Activated CD8-positive, alpha-beta memory T cell treated with anti-CD3 and anti-CD28 coated beads for 48 hours (primary cell): Measurements from ENCODE around the gene LAMC3.

Experiments used
- DNase-seq, 3 experiments: peaks; one replicate each; pipeline ENCODE4 v3.0.0-alpha.2; 2020; ENCODE audit warnings: low read depth in 2 of 3, low spot score in 2 of 3

The LAMC3 gene

DNA sequence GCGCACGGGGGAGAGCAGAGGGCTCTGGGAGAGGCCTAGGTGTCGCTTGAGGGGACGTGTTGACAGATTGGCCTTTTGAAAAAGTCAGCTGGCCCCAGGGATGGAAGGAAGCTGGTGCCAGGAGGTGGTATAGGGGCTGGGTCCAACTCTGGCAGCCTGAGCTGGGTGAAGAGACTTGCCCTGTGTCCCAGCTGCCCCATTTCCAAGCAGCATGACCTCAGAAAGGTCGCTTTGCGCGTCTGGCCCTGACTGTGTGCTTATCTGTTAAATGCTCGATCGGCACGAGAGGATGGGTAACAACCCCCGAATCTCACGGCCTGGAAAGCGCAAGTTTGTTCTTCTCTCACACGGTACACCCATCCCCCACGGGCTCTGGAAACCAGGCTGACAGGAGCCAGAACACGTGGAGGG lies 31.2 kb upstream of the LAMC3 start:
- no peak for DNase-seq

DNA sequence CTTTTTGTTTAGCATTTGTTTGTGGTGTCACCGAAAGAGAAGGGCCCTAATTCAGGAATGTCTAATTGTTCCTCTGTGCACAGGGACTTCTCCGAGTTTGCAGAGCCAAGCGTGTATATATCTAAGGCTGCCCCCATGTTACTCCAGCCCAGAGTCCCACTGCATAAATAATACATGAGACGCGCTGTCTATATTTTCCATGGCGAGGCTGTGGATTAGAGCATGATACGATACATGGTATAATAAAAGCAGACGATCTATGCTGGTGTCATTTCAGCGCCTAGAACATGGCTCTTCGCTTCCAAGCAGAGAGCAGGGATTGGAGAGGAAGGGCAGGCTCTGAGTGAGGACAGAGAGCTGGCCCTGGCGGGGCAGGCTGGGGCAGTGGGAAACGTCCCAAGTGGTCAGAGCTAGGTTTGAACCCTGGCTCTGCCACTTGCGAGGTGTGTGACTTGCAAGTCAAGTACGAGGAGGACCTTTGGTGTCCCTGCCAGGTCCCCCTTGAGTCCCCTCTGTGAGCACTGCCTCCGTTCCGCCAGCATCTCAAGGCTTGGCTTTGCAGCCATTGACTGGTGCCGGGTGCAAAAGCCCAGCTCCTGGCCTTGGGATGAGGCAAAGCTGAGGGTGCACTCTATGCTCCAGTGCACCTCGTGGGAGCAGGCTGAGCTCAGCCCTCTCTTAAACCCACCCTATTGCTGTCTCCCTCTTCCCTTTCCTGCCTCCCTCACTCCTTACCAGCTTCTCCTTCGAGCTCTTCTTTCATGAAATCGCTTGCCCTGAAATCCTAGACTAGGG lies 29.2 kb upstream of the LAMC3 start:
- no peak for DNase-seq

DNA sequence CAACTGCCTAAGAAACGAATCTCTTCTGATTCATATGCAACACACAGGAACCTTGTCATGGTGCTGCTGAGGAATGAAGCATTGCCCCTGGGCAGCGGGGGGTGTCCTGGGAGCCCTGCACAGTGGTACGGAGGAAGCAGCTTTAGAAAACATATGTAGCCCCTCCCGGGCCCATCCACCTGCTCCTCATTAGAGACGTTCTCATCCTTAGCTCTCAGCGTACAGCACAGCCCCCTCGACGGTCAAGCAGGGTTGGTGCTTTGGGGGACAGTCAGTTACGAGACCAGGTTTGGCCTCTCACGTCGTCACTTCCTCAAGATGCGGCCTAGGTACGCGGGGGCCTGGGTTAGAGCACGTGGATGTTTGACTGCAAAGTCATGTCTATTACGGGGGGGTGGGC lies 28.4 kb upstream of the LAMC3 start:
- no peak for DNase-seq

DNA sequence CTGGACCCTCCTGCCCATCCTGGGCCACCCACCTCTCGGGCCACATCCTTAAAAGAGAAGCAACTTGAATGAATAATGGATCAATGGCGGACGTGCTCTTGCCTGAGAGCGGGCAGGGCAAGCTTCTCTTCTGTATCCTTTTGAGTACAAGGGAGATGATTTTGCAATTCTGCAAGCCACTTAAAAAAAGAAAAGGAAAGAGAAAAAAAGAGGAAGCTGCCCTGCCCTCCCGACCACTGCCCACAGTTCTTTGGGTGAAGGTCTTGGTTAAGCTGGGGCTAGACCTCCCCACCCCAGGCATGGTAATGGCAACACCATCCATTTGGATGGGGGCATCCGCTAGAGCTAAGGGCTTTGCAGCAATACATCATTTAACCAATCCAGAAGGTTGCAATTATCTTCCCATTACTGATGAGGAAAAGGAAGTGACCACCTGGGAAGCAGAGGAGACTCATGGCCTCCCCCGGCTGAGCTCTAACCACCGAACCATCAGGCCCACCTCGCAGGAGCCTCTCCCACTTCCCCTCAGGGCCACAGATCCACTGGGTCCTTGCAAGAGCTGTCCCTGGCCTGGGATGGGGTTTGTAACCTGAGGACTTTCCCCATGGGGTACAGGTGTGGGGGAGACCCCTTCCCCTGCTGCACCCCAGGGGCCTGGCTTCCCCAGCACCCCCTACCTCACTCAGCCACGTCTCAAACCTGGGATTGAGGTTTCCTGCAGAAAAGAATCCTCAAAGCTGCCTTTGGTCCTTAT lies 27.8 kb upstream of the LAMC3 start:
- no peak for DNase-seq

DNA sequence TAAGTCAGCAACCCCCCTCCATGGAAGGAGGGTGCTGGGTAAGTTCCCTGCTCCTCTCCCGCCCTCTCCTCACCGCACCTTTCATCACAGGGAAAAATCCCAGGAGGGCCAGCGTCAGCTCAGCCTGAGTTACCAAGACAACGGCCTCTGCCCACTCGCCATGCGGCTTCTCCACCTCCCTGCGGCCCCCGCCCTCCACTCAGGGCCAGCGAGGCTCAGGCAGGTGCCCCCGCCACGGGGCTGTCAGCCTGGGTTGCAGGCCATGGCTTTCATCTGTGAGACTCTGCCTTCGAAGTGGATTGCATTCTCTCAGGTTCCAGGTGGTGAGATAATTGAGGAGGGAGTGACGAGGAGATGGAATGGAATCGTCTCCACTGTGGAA lies 27.2 kb upstream of the LAMC3 start:
- no peak for DNase-seq

DNA sequence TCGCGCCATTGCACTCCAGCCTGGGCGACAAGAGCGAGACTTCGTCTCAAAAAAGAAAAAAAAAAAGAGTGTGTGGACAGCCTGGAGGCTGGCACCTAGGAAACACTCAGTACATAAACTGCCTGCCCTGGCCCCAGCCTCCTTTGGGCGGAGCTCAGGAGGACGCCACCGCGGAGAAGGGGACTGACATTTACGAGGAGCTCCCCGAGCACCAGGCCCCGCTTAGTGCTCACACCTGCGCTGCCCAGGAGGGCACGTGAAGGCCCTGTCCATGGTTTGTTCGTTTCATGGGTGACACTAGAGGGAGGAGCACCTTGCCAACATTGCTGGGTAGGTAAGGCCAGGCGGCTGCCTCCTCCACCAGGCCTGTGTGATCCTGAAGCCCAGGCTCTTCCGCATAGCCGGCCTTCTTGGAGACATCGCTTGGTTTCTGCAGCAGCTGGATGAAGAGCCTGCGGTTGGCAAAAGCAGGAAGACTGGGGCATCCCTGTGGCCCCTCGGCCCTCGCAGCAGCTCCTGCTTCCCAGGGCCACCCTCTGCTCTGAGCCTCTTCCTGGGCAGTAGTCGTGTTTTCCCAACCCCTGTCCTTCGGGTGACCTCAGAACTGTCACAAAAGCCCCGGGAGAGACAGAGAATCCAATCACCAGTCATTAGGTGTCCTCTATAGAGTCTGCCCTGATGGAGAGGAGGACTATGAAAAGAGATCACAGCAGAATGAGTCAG lies 26.2 kb upstream of the LAMC3 start:
- DNase-seq: no peak

DNA sequence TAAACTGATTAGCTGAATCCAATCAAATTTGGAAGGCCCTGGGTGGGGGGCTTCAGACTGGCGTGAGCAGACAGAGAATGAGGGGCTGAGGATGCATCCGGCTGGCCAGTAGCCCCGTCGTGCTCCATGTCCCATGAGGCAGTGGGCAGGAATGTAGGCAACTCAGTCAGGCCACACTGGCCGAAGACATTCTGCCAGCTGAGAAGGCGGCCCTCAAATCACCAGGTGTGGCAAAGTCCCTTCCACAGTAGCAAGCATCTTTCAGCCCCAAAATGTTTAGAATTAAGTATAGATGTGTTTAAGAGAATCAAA lies 25.7 kb upstream of the LAMC3 start:
- no peak for DNase-seq

DNA sequence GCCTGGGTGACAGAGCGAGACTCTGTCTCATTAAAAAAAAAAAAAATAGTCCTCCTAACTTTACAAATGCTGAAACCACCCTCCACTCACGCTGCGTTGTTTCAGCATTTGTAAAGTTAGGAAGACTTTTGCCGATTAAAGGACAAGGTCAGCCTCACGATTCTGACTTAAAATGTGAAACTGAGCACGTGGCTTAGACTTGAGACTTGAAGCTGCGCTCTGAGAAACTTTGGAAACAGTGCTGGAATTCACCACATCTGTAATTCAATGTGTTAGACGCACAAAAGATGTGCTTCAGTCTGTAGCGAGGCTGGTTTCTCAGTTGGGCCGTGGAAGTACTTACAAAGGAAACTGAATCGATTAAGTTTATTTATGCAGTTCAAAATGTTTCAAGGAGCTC lies 25.0 kb upstream of the LAMC3 start:
- no peak for DNase-seq

DNA sequence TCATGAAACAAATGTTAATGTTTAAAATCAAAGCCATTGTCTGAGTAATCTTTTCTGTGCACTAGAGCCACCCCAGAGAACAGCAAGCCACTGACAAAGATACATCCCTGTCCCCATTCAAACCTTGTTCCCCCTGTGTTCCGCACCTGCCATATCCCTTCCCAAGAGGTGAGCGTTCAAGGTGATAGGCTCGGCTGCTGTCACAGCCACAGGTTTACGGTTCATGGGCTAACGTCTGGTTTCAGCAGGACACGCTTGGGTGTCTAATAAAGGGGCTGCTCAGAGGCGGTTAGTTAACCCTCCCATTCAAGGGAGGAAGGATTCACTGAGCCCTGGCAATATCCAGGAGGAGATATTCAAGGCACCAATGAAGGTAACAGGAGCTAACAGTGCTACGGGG lies 24.5 kb upstream of the LAMC3 start:
- DNase-seq: no peak

DNA sequence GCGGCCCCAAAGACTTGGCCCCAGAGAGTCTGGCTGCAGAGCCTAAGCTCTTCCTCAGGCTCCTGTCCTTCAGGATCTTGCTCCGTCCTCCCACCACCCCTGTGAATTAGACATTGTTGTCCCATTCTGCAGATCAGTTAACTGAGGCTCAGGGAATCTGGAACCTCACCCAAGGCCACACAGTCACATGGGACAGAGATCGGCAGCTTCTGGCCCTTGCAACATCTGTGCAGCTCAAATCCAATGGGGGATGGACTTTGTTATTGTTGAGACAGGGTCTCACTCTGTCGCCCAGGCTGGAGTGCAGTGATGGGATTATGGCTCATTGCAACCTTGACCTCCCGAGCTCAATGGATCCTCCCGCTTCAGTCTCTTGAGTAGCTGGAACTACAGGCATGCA lies 23.9 kb upstream of the LAMC3 start:
- DNase-seq: no peak

DNA sequence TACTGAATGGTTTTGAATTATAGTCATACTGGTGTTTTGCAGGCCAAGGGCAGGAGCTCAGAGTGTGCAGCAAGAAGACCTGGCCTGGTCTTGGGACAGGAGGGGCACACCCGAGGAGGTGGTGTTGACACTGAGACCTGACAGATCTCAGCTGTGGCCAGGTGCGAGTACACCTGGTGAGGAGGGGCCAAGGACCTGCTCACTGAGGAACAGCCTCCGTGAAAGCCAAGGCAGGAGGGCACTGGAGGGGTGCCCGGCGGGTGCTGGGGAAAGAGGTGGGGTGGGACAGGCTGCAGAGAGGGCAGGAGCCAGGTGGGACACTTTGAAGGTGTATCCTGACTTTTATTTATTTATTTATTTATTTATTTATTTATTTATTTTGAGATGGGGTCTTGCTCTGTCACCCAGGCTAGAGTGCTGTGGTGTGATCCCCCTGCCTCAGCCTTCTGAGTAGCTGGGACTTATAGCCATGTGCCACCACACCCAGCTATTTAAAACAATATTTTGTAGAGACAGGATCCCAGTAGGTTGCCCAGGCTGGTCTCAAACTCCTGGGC lies 23.3 kb upstream of the LAMC3 start:
- DNase-seq: no peak

DNA sequence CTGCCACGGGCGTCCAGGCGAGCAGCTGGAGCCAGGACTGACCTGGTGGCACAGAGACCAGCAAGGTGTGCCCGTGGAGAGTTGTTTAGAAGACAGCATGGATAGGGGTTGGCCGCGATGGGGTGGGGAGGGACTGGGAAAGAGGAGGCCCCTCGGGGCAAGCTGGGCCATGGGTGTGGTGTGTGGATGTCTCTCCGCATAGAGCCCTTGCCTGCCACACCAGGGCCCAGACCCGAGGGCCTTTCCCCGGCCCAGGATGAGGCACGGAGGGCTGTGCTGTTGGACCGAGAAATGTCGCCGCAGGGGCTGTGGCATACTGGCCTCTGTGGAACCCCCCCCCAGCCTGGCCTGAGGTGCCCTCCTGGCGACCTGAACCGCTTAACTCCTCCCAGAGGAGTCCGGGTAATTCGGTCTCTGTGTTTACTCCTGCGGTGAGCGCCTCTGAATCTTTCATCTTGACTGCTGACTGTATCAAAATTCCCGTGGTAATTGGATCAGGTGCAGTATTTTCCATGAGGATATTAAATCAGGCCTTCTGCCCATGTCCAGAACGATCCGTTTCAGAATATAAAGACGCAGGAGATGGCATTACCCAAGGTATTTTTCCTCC lies 22.5 kb upstream of the LAMC3 start:
- DNase-seq: no peak

DNA sequence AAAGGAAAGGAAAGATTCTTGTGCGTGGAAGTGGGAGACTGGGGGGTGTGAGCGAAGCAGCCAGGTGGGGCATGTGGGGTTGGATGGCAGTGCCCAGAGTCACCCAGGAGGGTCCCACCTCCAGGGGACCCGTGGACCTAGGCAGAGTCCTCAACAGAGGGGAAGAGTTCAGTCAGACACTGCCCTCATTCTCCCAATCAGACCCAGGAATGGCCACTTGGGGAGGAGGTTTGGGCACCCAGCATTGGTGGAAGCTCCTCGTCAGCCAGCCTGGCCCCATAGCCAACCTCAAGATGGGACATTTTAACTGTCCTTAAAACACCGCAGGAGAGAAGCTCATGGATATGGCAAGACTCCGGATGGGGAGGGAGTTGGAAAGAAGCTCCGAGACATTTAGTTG lies 21.9 kb upstream of the LAMC3 start:
- no peak for DNase-seq

DNA sequence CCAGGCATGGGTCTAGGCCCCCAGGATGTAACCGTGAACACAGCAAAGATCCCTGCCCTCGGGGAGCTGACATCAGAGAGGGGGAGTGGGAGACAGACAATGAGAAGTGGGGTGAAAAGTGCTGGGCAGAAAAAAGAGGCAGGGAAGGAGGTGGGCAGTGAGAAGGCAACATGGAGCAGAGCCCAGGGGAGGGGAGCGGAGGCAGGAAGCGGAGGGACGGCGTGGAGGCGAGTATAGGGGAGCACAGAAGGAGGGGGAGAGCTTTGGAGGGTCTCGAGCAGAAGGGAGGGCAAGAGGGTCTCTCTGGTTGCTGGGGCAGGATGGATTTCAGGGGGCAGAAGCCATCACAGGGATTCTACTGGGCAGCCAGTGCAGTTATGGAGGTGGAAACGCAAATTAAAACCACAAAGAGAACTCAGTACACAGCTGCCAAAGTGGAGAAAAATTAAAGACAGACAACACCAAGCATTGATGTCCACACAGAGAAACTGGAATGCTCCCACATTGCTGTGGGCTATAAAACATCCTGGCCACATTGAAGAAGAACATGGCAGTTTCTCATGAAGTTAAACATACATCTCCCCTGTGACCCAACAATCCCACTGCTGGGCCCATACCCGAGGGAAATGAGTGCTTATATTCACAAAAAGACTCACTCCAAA lies 21.1 kb upstream of the LAMC3 start:
- no peak for DNase-seq

DNA sequence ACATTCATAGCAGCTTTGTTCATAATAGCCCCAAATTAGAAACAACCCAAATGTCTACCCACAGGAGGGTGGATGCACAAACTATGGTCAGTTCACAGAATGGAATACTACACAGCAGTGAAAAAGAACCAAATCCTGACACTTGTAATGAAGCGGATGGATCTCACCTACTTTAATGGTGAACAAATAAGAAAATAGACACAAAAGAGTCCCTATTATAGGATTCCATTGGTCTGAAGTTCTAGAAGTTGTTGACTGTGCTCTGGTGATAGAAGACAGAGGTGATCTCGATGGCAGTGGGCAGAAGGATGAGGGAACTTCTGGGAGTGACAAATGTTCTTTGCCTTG lies 20.6 kb upstream of the LAMC3 start:
- no peak for DNase-seq

DNA sequence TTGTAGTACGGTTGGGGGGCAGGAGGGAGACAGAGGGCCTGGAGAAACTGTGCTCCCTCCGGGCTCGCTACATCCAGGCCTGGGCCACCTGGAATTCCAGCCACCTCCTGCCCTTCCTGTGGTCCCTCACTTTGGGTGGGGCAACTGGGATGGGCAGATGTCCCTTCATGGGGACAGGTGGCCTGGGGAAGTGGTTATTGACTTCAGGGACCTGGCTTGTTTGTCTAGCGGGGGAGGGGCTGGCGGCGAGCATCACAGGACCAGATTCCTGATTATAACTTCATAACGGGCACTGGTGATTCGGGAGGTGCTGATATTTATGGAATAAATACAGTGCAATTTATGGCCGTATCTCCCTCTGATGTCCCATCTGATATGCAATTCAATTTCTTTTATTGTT lies 20.1 kb upstream of the LAMC3 start:
- DNase-seq: no peak

DNA sequence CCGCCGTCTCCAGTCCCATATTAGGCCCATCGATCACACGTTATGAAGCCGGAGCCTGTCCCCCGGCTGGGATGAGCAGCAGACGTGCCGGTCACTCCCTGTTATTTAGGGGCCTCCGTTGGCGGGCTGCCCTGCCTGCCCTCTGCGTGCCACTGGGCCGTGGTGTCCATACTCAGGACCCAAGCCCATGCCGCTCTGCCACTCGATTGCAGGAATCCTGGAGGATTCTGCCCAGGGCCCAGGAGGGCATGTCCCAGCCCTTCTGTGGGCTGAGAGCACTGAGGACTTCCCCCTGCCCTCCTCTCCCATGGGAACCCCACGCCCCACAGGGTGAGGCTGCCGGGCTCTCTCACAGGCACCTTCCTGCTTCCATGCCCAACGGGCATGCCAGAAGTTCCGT lies 19.6 kb upstream of the LAMC3 start:
- no peak for DNase-seq

DNA sequence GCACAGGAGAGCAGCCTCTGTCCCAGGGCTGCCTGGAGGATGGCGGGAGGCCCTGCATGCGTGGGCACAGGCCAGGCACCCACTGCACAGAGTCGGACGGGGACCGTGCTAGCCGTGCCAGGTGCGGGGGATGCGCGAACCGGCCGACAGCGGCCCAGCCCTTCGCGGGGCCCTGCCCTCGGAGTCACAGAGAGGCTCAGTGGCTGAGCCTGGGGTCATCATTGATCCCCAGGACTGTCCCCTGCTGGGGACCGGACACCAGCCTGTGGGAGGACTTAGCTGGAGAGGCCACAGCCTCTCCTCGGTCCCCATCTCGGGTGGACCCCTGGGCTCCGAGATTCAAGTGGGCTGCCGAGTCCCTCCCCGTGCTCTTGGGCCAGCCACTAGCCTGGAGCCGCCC lies 19.1 kb upstream of the LAMC3 start:
- DNase-seq: no peak

DNA sequence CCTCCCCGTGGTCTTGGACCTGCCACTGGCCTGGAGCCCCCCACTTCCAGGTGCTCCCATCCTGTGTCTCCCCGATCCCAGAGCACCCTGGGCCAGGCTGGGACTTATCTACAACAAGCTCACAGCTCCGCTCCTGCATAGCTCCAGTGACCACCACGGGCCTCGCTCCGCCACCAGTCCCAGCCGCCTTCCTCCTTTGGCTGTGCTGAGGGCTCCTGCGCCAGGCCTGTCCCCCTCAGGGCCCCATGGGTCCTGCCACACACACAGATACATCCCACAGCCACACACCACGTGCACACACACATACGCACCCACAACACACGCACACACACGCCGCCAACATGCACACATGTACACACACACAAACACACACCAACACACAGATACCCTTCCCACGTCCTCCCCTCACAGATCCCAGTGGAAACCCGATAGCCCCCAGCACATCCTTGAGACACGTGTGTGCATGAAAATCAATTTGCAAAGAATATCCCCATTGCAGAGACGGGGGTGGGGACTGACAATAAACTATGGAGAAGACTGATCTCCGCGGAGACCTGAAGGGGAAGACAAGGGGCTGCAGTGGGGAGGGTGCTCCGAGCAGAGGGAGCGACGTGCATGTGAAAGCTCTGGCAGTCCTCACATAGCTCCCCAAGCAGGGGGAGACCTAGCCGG lies 18.5 kb upstream of the LAMC3 start:
- no peak for DNase-seq

DNA sequence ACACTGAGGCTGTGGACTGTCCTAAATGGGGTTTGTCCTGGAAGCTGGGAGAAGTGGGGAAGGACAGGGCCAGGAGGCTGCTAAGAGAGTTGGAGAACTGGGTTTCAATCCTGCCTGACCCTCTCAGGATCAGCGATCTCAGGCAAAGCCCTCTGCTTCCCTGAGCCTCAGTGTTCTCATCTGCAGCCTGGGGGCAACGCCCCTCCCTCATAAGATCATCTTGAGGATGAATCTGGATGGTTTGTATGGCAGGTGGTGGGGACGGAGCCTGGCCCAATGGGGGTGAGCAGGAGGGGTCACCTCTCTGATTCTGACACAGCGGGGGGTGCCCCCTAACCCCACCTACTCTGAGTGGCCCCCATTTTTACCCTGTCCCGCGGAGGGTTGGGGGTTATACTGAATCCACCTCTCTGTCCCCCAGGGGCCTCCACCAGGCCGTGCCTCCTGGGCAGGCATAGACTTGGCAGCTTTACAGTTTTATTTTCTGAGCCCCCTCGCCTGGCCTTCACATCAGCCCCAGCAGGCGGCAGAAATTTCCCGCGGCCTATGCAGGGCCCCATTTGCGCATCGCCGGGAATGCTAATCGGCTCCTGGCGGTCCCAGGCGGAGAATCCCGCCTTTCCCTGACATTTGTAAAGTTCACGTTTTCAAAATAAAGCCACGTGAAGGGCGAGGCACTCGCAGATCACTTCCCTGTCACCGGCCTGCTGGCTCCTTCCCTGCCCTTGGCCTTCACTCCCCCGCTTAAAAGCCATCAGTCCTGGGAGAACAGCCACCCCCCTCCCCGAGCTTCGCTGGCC lies 17.8 kb upstream of the LAMC3 start:
- no peak for DNase-seq
